ENCODE data around the gene PRR33.

The PRR33 gene

GRCh38 chr11:1852271-1852876 lies 39.3 kb downstream of the PRR33 start:
- H3K4me3 ChIP-seq (ENCODE audit: low read depth, low read length): peak overlapping the region; percentile 80
- no peak for TF ChIP-seq CTCF (IDR thresholded peaks at IDR 0.05; ENCODE audit: insufficient read depth, low read depth, low read length, missing control alignments)
- no peak for DNase-seq (ENCODE audit: low read depth)

GRCh38 chr11:1851468-1852180 lies 40.1 kb downstream of the PRR33 start:
- H3K4me3 ChIP-seq (ENCODE audit: low read depth, low read length): peak overlapping the region; percentile 80
- TF ChIP-seq CTCF (IDR thresholded peaks at IDR 0.05; ENCODE audit: insufficient read depth, low read depth, low read length, missing control alignments): no peak
- peak; percentile 25 for DNase-seq (ENCODE audit: low read depth)

GRCh38 chr11:1848640-1849430 lies 42.9 kb downstream of the PRR33 start:
- no peak for DNase-seq (ENCODE audit: low read depth)
- H3K4me3 ChIP-seq (ENCODE audit: low read depth, low read length): no peak overlapping the region
- no peak for TF ChIP-seq CTCF (IDR thresholded peaks at IDR 0.05; ENCODE audit: insufficient read depth, low read depth, low read length, missing control alignments)

GRCh38 chr11:1847926-1848639 lies 43.6 kb downstream of the PRR33 start:
- H3K4me3 ChIP-seq (ENCODE audit: low read depth, low read length): no peak overlapping the region
- no peak for TF ChIP-seq CTCF (IDR thresholded peaks at IDR 0.05; ENCODE audit: insufficient read depth, low read depth, low read length, missing control alignments)
- DNase-seq (ENCODE audit: low read depth): no peak

GRCh38 chr11:1847006-1847735 lies 44.5 kb downstream of the PRR33 start:
- TF ChIP-seq CTCF (IDR thresholded peaks at IDR 0.05; ENCODE audit: insufficient read depth, low read depth, low read length, missing control alignments): no peak
- no peak overlapping the region for H3K4me3 ChIP-seq (ENCODE audit: low read depth, low read length)
- no peak for DNase-seq (ENCODE audit: low read depth)

GRCh38 chr11:1846453-1846932 lies 45.2 kb downstream of the PRR33 start:
- no peak overlapping the region for H3K4me3 ChIP-seq (ENCODE audit: low read depth, low read length)
- no peak for DNase-seq (ENCODE audit: low read depth)
- no peak for TF ChIP-seq CTCF (IDR thresholded peaks at IDR 0.05; ENCODE audit: insufficient read depth, low read depth, low read length, missing control alignments)
